HG03095 (cell line): ENCODE data around the gene FAT1.

Source experiments
- ATAC-seq: cut with Tn5 transposase; IDR thresholded peaks from one replicate; pipeline ENCODE4 v1.9.1; 2021; ENCODE audit warnings: moderate library complexity; ENCODE audit not compliant: unreplicated experiment

Gene FAT1

DNA sequence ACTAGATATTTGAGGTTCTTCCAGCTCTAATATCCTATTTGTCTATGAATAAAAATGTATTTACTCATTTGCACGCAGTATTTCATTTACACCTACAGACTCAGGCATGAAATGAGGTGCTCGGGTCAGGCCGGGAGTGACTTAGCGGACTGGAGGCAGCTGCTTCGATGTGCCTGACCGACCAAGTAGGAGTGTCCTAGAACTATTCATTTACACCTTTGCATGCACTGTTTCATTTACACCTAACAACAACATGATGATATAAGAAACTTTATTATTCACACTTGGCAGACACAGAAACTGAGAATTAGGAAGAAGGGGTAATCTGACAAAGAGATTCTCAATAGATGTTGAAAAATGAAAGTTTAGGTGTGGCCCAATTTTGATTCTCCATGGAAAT lies 28.7 kb upstream of the FAT1 start:
- no peak for ATAC-seq

DNA sequence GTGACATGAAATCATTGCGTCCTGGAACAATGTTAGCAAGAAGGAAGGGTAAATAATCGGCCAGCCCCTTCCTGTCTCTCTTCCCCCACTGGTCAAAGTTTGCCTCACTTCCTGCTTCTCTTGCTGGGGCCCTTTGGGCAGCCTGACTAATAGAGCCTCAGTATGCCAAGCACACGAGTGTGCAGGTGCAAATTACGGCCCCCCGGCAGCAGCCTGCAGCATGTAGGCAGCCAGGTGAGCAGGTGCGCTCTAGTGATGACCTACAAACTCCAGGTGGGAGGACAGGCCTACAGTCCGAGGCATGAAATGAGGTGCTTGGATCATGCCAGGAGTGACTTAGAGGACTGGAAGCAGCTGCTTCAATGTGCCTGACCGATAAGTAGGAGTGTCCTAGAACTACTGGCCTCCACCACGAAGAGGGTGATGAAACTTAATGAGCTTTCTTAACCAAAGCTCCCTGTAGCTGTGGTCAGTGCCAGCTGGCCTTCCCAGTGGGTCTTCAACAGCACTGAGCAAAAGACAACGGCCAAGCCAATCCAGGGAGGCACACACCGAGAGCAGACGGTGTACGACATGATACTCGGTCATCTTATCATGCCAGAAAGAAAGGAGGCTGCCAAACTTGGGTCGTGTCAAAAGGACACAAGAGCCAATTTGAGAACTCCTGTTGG lies 26.1 kb upstream of the FAT1 start:
- ATAC-seq = no peak

DNA sequence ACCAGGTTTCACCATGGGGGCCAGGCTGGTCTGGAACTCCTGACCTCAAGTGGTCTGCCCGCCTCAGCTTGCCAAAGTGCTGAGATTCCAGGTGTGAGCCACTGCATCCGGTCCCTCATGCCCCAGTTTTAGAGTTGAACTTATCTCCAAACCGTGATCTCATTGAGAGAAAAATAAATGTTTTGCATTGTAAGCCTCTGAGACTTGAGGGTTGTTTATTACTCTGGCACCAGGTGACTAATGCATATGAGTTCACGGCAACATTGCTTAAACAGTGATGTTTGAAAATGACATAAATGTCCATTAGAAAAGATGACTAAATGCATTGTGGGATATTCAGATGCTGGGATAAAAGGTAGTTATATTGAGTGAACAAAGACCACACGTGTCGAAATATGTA lies 22.9 kb upstream of the FAT1 start:
- no peak for ATAC-seq

DNA sequence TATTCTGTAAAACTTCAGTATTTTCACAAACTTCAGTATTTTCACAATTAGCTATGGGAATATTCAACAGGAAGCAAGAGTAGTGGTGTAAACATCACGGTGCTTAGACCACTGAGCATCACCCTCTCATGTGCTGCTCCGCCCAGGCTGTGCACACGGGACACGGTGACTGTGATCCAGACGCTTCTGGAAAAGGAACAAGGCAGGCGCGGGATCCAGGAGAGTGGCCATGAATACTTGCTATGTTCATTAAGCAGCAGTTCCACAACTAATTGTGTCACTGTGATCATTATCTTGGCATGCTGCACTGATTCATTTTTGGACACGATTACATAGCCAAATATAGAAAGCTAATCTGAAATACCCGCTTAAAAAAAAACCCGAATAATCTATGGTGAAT lies 19.6 kb upstream of the FAT1 start:
- ATAC-seq = no peak

DNA sequence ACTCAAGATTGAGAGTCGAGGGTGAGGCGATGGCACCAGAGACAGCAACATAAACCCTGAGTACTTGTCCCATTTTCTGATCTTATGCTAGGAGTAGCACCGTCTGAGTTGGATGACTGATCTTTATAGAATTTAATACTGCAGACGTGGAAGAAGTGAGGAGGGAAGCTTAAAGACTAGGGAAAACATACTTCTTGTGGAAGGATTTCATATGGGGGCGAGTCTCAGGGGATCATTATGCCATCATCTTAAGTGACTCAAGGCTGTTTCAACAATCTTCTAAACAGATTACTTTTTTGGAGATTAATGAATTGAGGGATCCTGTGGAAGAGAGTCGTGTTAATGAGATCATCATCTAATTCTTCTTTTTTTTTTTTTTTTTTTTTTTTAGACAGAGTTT lies 17.2 kb upstream of the FAT1 start:
- no peak for ATAC-seq

DNA sequence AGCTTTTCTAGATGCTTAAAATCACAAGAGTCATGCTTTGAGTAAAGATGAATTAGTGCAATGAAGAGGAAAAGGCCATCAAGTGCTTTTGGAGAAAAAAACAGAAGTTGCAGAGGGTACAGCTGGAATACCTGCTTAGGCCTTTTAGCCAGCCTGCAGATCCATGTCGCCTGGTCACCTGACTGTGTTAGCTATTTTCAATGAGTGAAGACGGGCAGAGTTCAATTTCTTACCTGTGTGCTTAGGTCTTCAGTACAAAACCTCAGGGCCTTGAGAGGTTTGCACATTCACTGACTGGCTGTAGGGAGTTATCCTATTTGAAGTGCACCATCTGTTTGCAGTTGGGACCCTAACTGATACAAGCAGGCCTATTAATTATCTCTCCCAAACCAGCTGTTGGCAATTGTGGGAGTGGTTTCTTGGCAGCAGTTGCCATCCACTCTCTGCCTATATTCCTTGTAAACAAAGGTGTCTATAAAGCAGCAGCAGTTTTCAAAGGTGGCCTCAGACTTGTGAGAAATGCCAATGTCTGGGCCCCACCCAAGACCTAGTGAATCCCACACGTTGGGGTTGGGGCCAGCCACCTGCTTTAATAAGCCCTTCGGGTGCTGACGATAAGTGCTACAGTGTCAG lies 16.3 kb upstream of the FAT1 start:
- ATAC-seq = no peak

DNA sequence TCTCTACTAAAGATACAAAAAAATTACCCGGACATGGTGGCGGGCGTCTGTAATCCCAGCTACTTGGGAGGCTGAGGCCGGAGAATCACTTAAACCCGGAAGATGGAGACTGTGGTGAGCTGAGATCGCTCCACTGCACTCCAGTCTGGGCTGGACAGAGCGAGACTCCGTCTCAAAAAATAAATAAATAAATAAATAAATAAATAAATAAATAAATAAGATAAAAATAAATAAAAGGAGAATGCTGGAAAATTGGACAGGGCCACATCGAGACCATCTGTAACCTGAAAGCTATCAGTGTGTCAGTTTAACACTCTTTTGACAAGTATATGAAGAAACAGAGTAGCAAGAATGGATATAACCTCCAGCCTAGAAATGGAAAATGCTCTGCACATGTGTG lies 15.7 kb upstream of the FAT1 start:
- ATAC-seq = no peak

DNA sequence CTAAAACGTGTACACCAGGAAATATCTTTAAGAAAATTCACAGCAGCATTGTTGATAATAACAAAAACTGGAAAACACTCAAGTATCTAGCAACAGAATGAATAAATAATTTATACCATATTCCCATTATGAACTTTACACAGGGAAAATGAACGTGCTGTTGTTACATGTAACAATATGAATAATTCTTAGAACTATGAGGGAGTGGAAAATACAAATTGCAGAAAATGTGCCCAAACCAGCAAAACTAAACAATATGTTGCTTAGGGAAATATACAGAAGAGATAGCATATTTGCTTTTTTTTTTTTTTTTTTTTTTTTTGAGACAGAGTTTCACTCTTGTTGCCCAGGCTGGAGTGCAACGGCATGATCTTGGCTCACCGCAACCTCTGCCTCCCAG lies 14.8 kb upstream of the FAT1 start:
- no peak for ATAC-seq

DNA sequence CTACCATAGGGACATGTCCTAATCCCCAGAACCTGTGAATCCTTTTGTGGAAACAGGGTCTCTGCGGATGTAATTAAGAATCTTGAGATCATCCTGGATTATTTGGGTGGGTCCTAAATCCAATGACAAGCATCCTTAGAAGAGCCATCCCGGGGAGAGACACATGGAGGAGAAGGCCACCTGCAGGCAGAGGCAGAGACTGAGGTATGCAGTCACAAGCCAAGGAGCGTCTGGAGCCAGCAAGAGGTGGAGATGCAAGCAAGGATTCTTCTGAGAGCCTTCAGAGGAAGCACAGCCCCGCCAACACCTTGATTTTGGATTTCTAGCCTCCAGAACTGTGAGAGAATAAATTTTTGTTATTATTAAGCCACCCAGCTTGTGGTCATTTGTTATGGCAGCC lies 13.8 kb upstream of the FAT1 start:
- no peak for ATAC-seq

DNA sequence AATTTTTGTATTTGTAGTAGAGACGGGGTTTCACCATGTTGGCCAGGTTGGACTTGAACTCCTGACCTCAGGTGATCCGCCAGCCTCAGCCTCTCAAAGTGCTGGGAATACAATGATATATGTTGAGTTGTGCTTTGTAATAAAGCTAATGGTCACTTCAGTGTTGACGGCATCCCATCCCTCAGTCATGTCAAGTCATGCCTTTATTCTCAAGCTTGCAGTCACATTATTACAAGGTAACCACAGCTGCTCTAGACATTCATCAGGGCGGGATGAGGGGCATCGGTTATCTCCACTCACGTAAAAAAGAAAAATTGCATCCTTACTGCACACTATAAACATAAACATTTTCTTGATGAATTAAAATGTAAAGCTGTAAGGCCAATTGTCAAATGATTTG lies 12.8 kb upstream of the FAT1 start:
- no peak for ATAC-seq

DNA sequence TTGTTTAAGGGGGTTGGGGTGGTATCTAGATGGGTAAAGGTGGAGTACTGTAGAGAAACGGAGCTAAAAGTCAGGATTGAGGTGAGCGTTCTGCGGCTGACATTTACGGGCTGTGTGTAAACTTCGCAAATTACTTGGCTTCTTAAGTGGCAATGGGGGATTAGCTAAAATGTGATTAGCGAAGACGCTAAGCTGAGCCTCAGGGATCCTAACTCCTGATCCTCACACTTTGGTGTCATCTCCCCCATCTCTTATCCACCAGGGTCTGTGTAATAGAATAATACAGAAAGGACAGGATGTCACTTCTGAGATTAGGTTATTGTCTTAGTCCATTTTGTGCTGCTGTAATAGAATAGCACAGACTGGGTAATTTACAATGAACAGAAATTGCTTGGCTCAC lies 10.6 kb upstream of the FAT1 start:
- ATAC-seq = no peak

DNA sequence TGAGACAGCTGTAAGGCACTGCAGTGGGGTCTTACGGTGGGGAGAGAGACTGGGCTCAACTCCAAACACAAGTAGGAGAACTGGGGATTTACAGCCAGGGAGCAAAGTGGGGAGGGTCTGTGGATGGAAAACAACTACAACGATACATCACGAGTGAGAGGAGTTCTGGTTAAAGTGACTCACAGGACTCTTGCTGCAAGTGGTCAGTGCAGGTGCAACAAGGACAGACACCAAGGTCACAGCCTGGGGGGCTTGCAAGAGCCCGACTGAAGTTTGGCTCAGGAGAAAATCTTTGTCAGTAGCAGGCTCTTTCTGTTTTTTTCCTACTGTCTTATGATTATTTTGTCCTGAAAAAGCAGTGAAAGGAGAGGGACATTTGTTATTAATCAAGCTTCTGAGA lies 10.1 kb upstream of the FAT1 start:
- no peak for ATAC-seq

DNA sequence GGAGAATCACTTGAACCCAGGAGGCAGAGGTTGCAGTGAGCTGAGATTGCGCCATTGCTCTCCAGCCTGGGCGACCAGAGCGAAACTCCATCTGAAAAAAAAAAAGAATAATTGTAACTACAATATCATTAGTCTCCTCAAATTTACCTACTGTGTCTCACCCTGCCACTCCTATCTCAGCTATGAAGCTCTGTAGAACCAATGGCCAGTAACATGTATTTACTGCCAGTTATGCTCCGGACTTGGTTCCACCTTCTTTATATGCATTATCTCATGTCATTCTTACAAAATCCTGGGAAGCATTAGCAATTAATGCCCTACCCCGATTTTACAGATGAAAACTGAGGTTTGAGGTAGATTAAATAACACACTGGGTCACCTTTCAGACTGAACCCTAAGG lies 7.0 kb upstream of the FAT1 start:
- no peak for ATAC-seq

DNA sequence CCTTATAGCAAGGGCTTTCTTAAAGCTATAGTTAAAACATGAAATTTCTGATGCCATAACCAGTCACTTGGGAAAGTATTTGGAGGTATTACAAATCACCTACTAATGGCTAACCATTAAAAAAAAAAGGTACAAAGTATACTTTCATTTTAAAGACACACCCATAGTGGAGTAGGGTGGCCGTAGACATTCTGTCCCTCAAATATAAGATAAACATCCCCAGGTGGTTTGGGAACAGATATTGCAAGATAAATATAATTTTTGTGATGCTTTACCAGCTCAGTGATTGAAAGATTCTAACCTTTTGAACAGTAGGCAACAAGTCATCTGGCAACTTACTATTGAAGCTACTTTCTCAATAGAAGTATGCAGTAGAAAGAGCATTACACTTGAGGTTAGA lies 6.2 kb upstream of the FAT1 start:
- ATAC-seq = no peak

DNA sequence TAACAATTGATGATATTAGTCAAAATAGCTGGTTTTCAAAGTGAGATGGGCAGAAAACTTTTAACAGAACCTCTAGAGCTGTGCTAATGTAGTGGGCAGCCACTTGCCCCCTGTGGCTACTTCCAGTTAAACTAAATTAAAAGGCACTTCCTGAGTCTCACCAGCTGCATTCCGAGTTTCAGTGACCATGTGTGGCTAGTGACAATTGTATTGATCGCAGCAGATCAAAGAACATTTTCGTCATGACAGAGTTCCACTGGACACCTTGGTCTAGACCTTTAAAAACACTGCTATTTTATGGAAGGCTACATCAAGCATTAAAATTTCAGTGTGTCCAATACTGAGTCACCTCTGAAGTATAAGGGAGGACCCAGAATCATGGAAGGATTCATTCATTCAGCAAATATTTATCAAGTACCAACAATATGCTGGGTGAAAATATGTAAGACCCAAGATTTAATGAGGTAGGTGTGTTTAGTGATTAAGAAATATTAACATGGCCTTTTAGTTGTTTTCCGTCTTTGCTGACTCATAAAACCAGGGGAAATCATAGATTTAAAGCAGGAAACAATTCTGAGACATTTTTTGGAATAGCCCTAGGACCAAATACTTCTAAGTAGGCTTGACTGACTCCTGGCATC lies 5.1 kb upstream of the FAT1 start:
- ATAC-seq = no peak

DNA sequence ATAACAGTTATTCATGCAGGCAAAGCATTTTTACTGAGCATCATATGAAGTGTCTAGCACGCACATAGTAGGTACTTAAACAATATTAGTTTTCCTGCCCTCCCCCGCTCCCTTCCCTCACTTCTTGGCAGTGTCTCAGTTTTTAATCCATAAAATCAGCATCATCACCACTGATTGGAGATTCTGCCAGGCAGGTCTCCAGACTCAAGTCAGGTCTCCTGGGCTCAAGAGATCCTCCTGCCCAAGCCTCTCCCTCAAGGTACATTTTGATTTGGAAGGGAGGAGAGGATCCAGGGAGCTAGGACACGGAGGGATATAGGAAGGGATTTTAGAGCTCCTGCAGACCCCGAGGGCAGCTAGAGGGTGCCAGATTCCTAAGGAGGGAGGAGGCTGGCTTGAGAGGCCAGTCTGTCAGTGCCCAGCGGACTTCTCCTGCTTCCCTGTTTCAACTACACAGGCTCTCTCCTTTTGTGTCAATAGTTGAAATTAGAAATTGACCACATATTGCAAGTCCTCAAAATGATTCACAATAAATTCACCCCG lies 4.4 kb upstream of the FAT1 start:
- no peak for ATAC-seq

DNA sequence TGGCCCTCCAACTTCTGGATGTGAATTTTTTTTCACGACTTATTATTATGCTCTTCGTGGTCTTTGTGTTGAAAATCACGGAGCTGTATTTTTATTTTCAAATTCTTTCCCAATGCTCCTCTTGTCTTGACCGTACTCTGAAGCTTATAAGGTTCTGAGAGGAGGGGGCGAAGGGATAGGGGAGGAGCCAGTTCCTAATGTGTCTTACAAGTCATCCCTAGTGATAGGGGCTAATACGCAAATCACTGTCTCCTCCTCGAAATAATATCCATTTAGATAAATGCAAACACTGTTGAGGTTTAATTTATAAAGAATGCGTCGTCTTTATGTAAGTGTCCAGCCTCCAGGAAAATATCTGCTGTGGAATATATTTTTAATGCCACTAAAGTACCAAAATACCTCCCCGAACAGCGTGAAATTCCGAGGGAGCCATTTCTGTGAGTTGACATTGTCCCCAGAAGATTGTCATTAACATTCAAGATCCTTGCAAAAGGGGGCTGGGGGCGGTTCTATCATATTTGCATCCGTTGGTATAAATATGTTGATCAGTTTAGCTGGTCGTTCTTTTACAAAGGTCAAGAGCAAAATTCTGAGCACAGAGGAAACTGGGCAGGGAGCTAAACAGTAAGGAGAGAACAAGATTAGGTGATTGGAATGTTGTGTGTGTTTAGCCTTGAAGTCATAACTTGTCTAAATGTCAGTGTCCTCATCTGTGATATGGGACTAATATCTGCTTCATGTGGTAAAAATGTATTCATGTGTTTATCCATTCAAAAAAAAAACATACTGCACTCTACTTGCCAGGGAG lies 3.7 kb upstream of the FAT1 start:
- ATAC-seq = no peak

DNA sequence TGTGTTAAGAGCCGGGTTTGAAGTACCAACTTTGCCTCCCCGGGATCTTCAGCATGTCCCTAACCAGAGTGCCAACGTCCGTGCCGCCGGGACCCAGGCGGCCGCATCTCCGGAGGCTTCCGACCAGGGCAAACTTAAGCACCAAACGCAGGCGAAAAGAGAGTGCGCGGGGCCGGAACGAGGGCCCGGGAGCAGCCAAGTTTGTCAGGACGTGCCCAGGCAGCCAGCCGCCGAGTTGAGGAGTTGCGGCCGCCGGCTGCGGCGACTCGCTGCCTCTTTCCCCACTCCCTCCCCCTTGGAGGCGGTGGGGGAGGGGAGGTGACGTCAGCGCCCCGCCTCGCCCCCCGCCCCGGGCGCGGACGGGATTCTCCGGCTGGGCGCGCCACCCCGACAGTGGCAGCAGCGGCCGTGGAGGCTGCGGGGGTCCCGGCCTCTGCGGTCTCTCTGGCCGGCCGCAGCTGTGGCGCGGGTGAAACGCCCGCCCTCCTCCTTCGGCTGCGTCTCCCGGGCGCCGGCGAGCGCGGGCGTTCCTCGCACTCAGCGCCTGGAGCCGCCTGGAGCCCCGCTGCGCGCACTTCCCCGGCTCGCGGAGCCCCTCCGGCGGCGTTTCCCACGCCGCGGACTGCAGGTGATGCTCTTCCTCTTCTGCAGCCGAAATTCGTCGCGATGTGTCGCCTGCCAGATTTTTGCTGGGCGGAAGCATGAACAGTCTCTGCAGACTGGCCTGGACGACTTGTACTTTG lies 2.9 kb upstream of the FAT1 start:
- ATAC-seq = no peak

DNA sequence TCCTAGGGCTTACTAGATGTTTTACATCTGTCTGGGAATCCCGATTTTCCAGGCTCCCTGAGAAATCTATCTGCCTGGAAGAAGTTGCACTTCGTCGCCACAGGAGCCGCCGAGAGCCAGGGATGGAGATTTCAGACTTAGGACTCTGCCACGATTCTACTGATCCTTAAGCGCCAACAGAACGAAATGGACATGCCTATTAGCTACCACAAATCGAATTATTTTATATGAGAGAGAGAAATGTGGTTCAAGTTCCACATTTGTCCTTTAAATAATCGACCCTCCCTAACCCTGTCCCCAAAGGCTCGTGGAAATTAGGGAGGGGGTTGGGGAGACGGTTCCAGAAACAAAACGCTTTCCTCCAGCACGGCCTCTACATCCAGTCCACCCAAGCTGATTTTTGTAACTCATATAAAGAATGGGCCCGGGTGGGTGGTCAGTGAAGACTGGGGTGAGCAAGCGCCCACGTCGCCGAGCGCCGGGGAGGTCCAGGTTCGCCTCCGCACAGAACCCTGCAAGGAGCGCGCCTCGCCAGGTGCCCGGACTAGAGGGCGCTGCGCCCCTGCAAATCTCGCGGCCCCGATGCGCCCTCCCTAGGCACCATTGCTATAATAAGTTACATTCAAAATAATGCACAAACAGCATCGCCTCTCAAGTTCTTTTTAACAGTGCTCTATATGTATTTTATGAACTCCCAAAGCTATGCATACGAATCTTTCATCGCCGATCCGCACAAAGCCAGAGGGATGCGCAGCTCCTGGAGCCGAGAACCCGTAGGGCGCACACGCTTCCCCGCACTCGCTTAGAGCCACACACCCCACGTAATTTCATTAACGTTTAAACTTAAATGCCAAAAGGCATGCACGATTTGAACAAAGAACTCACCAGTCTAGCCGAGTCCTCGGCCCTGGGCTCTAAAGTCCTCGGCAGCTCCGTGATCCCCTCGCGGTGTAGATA lies 2.1 kb upstream of the FAT1 start:
- no peak for ATAC-seq
